SKM-1 (cell line): Measurements from ENCODE around the gene ITGA3.

ENCODE experiments used
- DNase-seq: peaks from one replicate; lab custom pipeline; 2025; ENCODE audit not compliant: unreplicated experiment; lab: John Stamatoyannopoulos, UW

The ITGA3 gene

GRCh38 chr17:50125420-50125997, 69.6 kb downstream of the ITGA3 start:
- DNase-seq, result no peak

GRCh38 chr17:50127697-50128361, 71.9 kb downstream of the ITGA3 start:
- peak; percentile 16 for DNase-seq

- DNase-seq, result no peak
These were observed 72.8 kb downstream of the ITGA3 start for GRCh38 chr17:50128441-50129352.

GRCh38 chr17:50129353-50129727, 73.4 kb downstream of the ITGA3 start:
- DNase-seq, result no peak

GRCh38 chr17:50129728-50130558, 74.0 kb downstream of the ITGA3 start, which contains the start of gene SAMD14:
Gene SAMD14 (minus strand): TSS chr17:50130160. CDS start chr17:50124959, 5,201 bp downstream.
- no peak for DNase-seq

- DNase-seq, result no peak
These were observed 74.8 kb downstream of the ITGA3 start for GRCh38 chr17:50130559-50131305.

- DNase-seq, result no peak
These were observed 76.3 kb downstream of the ITGA3 start for GRCh38 chr17:50132104-50132794.

GRCh38 chr17:50133028-50133768, 77.3 kb downstream of the ITGA3 start:
- DNase-seq, result no peak

- no peak for DNase-seq
These were observed 77.8 kb downstream of the ITGA3 start for GRCh38 chr17:50133769-50134099.

- no peak for DNase-seq
These were observed 78.5 kb downstream of the ITGA3 start for GRCh38 chr17:50134206-50135110.

- no peak for DNase-seq
These were observed 79.6 kb downstream of the ITGA3 start for GRCh38 chr17:50135316-50136095.

GRCh38 chr17:50136096-50136687, 80.3 kb downstream of the ITGA3 start:
- DNase-seq, result no peak

- no peak for DNase-seq
These were observed 81.1 kb downstream of the ITGA3 start for GRCh38 chr17:50137042-50137441.

GRCh38 chr17:50139185-50139783, 83.4 kb downstream of the ITGA3 start:
- DNase-seq, result no peak
